Panc1 (cell line): ENCODE results near the gene CENPF. TPM values are rescaled to one million over a fixed set of nuclear protein-coding genes. Genes with fewer than 3 reads are reported as not detected.
A peak's percentile ranks its signal among the peaks of the same experiment; 100 is the strongest.
"Not testable (repeated sequence)": the region's sequence is repeated elsewhere in the genome, so short reads cannot be mapped to it uniquely, and the experiment has no call there.

Experiments used
- ATAC-seq: fragments of 200-7000 bp; cut with Tn5 transposase; 2 replicates; pipeline ENCODE4 v1.9.1; 2020; ENCODE audit warnings: mild to moderate bottlenecking, moderate library complexity
- BruUV-seq: library from RNA; stranded (reverse); fragments of 400-500 nt; replicated peaks from 2 replicates; lab custom pipeline; 2021; lab: Mats Ljungman, UMichigan
- CTCF ChIA-PET: fragments of 300-600 bp; sonication (Branson Sonifier 250); formaldehyde crosslinking; loops from one replicate; lab custom pipeline; 2022; ENCODE audit warnings: antibody characterized with exemption; lab: Charles Lee
- POLR2A ChIA-PET: fragments of 300-600 bp; sonication (Branson Sonifier 250); formaldehyde crosslinking; loops from one replicate; lab custom pipeline; 2022; ENCODE audit warnings: antibody characterized with exemption; lab: Charles Lee
- DNase-seq: peaks from one replicate; pipeline ENCODE4 v3.0.0-alpha.2; 2010; ENCODE audit warnings: low read depth, low spot score
- H3K27ac ChIP-seq: 2 replicates; pipeline ENCODE4 v1.5.1; 2011; ENCODE audit warnings: mild to moderate bottlenecking, low read length, inconsistent platforms
- H3K27me3 ChIP-seq: fragments of 200-500 bp; sonication (Bioruptor generic); 2 replicates; pipeline ENCODE4 v1.6.0; 2014; ENCODE audit warnings: low read length, inconsistent platforms; ENCODE audit not compliant: control insufficient read depth, insufficient read depth
- H3K36me3 ChIP-seq: fragments of 200-500 bp; sonication (Bioruptor generic); 2 replicates; pipeline ENCODE4 v1.5.1; 2014; ENCODE audit warnings: inconsistent platforms, mild to moderate bottlenecking, low read length, moderate library complexity; ENCODE audit not compliant: control insufficient read depth, insufficient read depth
- H3K4me1 ChIP-seq: 2 replicates; pipeline ENCODE4 v1.5.1; 2011; ENCODE audit warnings: inconsistent platforms, mild to moderate bottlenecking, low read length, moderate library complexity; ENCODE audit not compliant: control insufficient read depth, insufficient read depth
- H3K4me3 ChIP-seq, 2 experiments: 2 replicates each; pipeline ENCODE4 v1.5.1; 2011 to 2012; ENCODE audit warnings: low read depth in 2 of 2, low read length in 2 of 2, mild to moderate bottlenecking in 2 of 2, inconsistent platforms in 1 of 2, moderate library complexity in 1 of 2
- H3K9me3 ChIP-seq: fragments of 200-500 bp; sonication (Bioruptor generic); 2 replicates; pipeline ENCODE4 v1.5.1; 2014; ENCODE audit warnings: low read depth, mild to moderate bottlenecking, inconsistent platforms, low read length, moderate library complexity; ENCODE audit not compliant: control insufficient read depth, insufficient read depth
- POLR2AphosphoS5 ChIP-seq: IDR thresholded peaks from 2 replicates; pipeline ENCODE4 v1.6.1; 2012; ENCODE audit warnings: mild to moderate bottlenecking, low read depth, low read length, moderate library complexity
- SIN3A ChIP-seq: IDR thresholded peaks from 2 replicates; pipeline ENCODE4 v1.6.1; 2012; ENCODE audit warnings: low read depth, mild to moderate bottlenecking, low read length, moderate library complexity, borderline replicate concordance; ENCODE audit not compliant: insufficient read depth
- TCF7L2 ChIP-seq: IDR thresholded peaks from 2 replicates; pipeline ENCODE4 v1.6.1; 2011; ENCODE audit warnings: mild to moderate bottlenecking, low read depth, low read length, inconsistent platforms
- in situ Hi-C: cut with HindIII; loops from 2 replicates; pipeline ENCODE4 v1.10.0; 2016; ENCODE audit warnings: low sequenced_read_pairs, low pct_unique_long_range_greater_than_20kb
- intact Hi-C: fragments of 100-400 bp; cut with micrococcal nuclease; formaldehyde crosslinking; loops from one replicate; pipeline ENCODE4 v1.10.0; 2022; ENCODE audit not compliant: unreplicated experiment
- total RNA-seq: library from RNA; stranded (reverse); gene quantifications from one replicate; pipeline ENCODE4 v1.2.1, GENCODE V29; 2021; ENCODE audit not compliant: unreplicated experiment
- TF ChIP-seq, protein P1 (sequence below), 2 experiments: IDR thresholded peaks; 2 replicates each; pipeline ENCODE4 v1.6.1; 2011 to 2012; ENCODE audit warnings: low read depth in 2 of 2, control low read depth in 1 of 2, low read length in 1 of 2, mild to moderate bottlenecking in 1 of 2, moderate library complexity in 1 of 2; ENCODE audit not compliant: insufficient read depth in 1 of 2
- TF ChIP-seq, protein P2 (sequence below): fragments of 450-650 bp; IDR thresholded peaks from 2 replicates; pipeline ENCODE4 v1.5.1; 2017; ENCODE audit warnings: mild to moderate bottlenecking

The CENPF gene
- total RNA-seq, 1 experiment from 2014 or later, result 156 TPM

DNA sequence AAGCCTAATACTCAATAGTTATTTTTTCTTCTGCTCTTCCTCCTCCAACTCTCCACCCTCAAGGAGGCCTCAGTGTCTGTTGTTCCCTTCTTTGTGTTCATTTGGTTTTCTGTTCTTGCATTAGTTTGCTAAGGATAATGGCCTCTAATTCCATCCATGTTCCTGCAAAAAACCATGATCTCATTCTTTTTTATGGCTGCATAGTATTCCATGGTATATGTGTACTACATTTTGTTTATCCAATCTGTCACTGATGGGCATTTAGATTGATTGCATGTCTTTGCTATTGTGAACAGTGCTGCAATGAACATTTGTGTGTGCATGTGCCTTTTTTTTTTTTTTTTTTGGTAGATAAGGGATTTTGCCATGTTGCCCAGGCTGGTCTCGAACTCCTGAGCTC, 6.7 kb downstream of the CENPF start:
- intact Hi-C loops, result no loop called here
- POLR2A ChIA-PET, result interaction anchor here (0.6 to 0.7 kb wide), 3 partner anchors 9 to 166 kb away, joined by 5 to 7 read pairs (median 7); no protein-coding TSS in a partner anchor

DNA sequence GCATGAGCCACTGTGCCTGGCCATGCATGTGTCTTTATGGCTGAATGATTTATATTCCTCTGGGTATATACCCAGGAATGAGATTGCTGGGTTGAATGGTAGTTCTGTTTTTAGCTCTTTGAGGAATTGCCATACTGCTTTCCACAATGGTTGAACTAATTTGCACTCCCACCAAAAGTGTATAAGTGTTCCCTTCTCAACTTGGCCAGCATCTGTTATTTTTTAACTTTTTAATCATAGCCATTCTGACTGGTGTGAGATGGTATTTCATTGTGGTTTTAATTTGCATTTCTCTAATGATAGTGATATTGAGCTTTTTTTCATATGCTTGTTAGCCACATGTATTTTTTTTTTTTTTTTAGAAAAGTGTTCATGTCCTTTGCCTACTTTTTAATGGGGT, 7.1 kb downstream of the CENPF start:
- in situ Hi-C loops, H3K27me3 ChIP-seq, CTCF ChIA-PET, H3K9me3 ChIP-seq, H3K27ac ChIP-seq, H3K36me3 ChIP-seq, DNase-seq, ATAC-seq, BruUV-seq, H3K4me3 ChIP-seq, intact Hi-C loops: not testable (repeated sequence)
- POLR2A ChIA-PET, result interaction anchor here (0.6 to 0.7 kb wide), 3 partner anchors 9 to 167 kb away, joined by 5 to 7 read pairs (median 7); no protein-coding TSS in a partner anchor
- peaks cover 15% of the 10 kb centered on the region for H3K4me1 ChIP-seq

More for the DNA sequence above, 6.7 kb downstream of the CENPF start:
- no peak overlapping the region for H3K4me3 ChIP-seq
- ATAC-seq, result no peak
- CTCF ChIA-PET, result no interaction called here
- no peak overlapping the region for H3K27ac ChIP-seq
- peaks cover 18% of the 10 kb centered on the region for H3K4me1 ChIP-seq
- no peaks in the 10 kb centered on the region for H3K27me3 ChIP-seq
- TF ChIP-seq, protein P1, sequence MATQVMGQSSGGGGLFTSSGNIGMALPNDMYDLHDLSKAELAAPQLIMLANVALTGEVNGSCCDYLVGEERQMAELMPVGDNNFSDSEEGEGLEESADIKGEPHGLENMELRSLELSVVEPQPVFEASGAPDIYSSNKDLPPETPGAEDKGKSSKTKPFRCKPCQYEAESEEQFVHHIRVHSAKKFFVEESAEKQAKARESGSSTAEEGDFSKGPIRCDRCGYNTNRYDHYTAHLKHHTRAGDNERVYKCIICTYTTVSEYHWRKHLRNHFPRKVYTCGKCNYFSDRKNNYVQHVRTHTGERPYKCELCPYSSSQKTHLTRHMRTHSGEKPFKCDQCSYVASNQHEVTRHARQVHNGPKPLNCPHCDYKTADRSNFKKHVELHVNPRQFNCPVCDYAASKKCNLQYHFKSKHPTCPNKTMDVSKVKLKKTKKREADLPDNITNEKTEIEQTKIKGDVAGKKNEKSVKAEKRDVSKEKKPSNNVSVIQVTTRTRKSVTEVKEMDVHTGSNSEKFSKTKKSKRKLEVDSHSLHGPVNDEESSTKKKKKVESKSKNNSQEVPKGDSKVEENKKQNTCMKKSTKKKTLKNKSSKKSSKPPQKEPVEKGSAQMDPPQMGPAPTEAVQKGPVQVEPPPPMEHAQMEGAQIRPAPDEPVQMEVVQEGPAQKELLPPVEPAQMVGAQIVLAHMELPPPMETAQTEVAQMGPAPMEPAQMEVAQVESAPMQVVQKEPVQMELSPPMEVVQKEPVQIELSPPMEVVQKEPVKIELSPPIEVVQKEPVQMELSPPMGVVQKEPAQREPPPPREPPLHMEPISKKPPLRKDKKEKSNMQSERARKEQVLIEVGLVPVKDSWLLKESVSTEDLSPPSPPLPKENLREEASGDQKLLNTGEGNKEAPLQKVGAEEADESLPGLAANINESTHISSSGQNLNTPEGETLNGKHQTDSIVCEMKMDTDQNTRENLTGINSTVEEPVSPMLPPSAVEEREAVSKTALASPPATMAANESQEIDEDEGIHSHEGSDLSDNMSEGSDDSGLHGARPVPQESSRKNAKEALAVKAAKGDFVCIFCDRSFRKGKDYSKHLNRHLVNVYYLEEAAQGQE (IDR thresholded peaks at IDR 0.05; ENCODE audit: insufficient read depth in 1 of 2, low read depth in 2 of 2, low read length in 1 of 2), result no peak
- TF ChIP-seq TCF7L2 (no peak), POLR2AphosphoS5 (no peak), SIN3A (no peak)
- TF ChIP-seq, protein P2, sequence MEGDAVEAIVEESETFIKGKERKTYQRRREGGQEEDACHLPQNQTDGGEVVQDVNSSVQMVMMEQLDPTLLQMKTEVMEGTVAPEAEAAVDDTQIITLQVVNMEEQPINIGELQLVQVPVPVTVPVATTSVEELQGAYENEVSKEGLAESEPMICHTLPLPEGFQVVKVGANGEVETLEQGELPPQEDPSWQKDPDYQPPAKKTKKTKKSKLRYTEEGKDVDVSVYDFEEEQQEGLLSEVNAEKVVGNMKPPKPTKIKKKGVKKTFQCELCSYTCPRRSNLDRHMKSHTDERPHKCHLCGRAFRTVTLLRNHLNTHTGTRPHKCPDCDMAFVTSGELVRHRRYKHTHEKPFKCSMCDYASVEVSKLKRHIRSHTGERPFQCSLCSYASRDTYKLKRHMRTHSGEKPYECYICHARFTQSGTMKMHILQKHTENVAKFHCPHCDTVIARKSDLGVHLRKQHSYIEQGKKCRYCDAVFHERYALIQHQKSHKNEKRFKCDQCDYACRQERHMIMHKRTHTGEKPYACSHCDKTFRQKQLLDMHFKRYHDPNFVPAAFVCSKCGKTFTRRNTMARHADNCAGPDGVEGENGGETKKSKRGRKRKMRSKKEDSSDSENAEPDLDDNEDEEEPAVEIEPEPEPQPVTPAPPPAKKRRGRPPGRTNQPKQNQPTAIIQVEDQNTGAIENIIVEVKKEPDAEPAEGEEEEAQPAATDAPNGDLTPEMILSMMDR, result no peak
- H3K36me3 ChIP-seq, result peaks cover 3% of the 10 kb centered on the region; the same call in 1 of the 2 replicates
- in situ Hi-C loops, result no loop called here
- BruUV-seq, result no TSS peak
- DNase-seq, result no peak
- H3K9me3 ChIP-seq, result no peaks in the 10 kb centered on the region

DNA sequence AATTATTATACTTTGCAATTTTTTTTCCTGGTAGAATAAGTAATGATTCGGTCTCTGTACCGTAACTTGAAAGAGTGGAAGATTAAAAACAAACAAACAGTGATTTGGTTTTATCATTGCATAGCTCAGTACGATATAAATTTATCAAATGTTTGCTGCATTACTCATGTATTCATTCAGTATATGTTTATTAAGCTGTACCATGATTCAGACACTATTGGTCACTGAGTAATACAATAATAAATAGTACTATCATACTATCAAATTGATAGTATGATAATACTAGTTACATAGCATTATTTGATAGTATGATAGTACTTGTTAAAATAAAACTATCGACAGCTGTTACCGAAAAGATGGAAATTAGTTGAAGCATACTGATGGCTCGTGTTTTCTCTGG, 12.1 kb downstream of the CENPF start:
- ChIA-PET CTCF (no interaction called here), POLR2A (no interaction called here)
- no peaks in the 10 kb centered on the region for H3K27me3 ChIP-seq
- H3K36me3 ChIP-seq, result peaks cover 36% of the 10 kb centered on the region
- no peaks in the 10 kb centered on the region for H3K9me3 ChIP-seq
- peak overlapping the region; percentile 15; the same call in 1 of the 2 replicates for H3K27ac ChIP-seq
- H3K4me1 ChIP-seq, result peaks cover 19% of the 10 kb centered on the region
- DNase-seq (no peak), ATAC-seq (peak; percentile 82)
- TF ChIP-seq, protein P1 (IDR thresholded peaks at IDR 0.05; ENCODE audit: insufficient read depth in 1 of 2, low read depth in 2 of 2, low read length in 1 of 2), result no peak
- TF ChIP-seq SIN3A (no peak), TCF7L2 (no peak), POLR2AphosphoS5 (no peak)
- TF ChIP-seq, protein P2, result no peak
- TSS peak; percentile 14 for BruUV-seq
- H3K4me3 ChIP-seq, result no peak overlapping the region
- intact Hi-C loops (no loop called here), in situ Hi-C loops (no loop called here)
